ENCODE results near the gene SDHB. TPM values are rescaled to one million over a fixed set of nuclear protein-coding genes. Genes with fewer than 3 reads are reported as not detected.

SDHB gene
- total and polyA plus RNA-seq, 7 donors = 109 to 398 (median 173) TPM

GRCh38 chr1:17053086-17053684 lies 647 bp downstream of the SDHB start:
- Histone ChIP-seq H3K27me3 (no peaks in the 10 kb centered on the region), H3K36me3 (peaks cover 0 to 24% (median 6%) of the 10 kb centered on the region in 4 donors), H3K4me1 (peaks cover 0 to 30% (median 16%) of the 10 kb centered on the region in 4 donors), H3K27ac (peak overlapping the region; percentile 89 to 98 (median 94)), H3K9me3 (no peaks in the 10 kb centered on the region), H3K4me3 (peak overlapping the region; percentile 67 to 90 (median 86))
- no peak for TF ChIP-seq POLR2A (IDR thresholded peaks at IDR 0.05)
- no peak for TF ChIP-seq EP300 (IDR thresholded peaks at IDR 0.05)
- TF ChIP-seq POLR2AphosphoS5 (IDR thresholded peaks at IDR 0.05) = no peak
- TF ChIP-seq, protein P1, sequence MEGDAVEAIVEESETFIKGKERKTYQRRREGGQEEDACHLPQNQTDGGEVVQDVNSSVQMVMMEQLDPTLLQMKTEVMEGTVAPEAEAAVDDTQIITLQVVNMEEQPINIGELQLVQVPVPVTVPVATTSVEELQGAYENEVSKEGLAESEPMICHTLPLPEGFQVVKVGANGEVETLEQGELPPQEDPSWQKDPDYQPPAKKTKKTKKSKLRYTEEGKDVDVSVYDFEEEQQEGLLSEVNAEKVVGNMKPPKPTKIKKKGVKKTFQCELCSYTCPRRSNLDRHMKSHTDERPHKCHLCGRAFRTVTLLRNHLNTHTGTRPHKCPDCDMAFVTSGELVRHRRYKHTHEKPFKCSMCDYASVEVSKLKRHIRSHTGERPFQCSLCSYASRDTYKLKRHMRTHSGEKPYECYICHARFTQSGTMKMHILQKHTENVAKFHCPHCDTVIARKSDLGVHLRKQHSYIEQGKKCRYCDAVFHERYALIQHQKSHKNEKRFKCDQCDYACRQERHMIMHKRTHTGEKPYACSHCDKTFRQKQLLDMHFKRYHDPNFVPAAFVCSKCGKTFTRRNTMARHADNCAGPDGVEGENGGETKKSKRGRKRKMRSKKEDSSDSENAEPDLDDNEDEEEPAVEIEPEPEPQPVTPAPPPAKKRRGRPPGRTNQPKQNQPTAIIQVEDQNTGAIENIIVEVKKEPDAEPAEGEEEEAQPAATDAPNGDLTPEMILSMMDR (IDR thresholded peaks at IDR 0.05) = no peak
- no peak for DNase-seq
- WGBS, 2 donors = 2 to 5% methylated on average over 12 of the region's 12 CpGs
- intact Hi-C loops (cut with DNase I) = loop anchor here (10.0 kb wide), 2 partner anchors 438 to 1528 kb away; partner anchors contain the start of genes CASP9, DNAJC16 and NBPF1

DNA sequence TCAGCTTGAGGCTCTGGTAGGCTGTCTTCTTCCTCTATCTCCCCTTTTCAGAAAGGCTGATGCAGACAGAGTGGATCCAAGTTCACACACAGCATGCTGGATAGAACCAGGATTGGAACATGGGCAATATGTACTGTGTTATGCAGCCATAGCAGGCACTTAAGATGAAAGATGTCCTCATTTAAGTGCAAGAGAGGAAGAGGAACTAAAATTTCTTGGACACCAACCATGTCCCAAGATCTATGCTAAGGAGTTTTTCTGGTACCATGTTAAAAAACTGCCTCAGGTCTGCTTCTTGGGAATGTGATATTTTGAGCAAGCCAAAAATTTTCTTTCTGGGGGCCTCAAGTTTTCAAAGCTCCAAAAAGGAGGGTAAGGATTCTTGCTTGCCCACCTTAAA lies 1.2 kb downstream of the SDHB start:
- H3K27me3 ChIP-seq = no peaks in the 10 kb centered on the region
- intact Hi-C loops (cut with DNase I) = loop anchor here (10.0 kb wide), 2 partner anchors 438 to 1528 kb away; partner anchors contain the start of genes CASP9, DNAJC16 and NBPF1
- TF ChIP-seq, protein P1 (IDR thresholded peaks at IDR 0.05) = no peak
- no peak for TF ChIP-seq POLR2A (IDR thresholded peaks at IDR 0.05)
- TF ChIP-seq POLR2AphosphoS5 (IDR thresholded peaks at IDR 0.05) = no peak
- no peak for TF ChIP-seq EP300 (IDR thresholded peaks at IDR 0.05)
- no peak for DNase-seq
- H3K4me1 ChIP-seq = peaks cover 0 to 30% (median 16%) of the 10 kb centered on the region in 4 donors
- H3K27ac ChIP-seq = peak overlapping the region; percentile 89 to 98 (median 94)
- H3K36me3 ChIP-seq = peaks cover 0 to 24% (median 6%) of the 10 kb centered on the region in 4 donors
- peak overlapping the region in 3 of 4 donors; percentile 85 to 90 (median 88) for H3K4me3 ChIP-seq
- H3K9me3 ChIP-seq = no peaks in the 10 kb centered on the region

GRCh38 chr1:17052038-17052437 lies 1.8 kb downstream of the SDHB start:
- intact Hi-C loops (cut with DNase I) = loop anchor here (10.0 kb wide), 2 partner anchors 437 to 1527 kb away; partner anchors contain the start of genes CASP9, DNAJC16 and NBPF1
- WGBS, 2 donors = 28 to 72% methylated on average over 1 of the region's 1 CpG
- Histone ChIP-seq H3K27ac (peak overlapping the region in 1 of 4 donors; percentile 93), H3K4me3 (no peak overlapping the region), H3K36me3 (peaks cover 0 to 24% (median 6%) of the 10 kb centered on the region in 4 donors), H3K4me1 (peaks cover 0 to 30% (median 16%) of the 10 kb centered on the region in 4 donors), H3K9me3 (no peaks in the 10 kb centered on the region), H3K27me3 (no peaks in the 10 kb centered on the region)
- TF ChIP-seq EP300 (IDR thresholded peaks at IDR 0.05) (no peak), POLR2A (IDR thresholded peaks at IDR 0.05) (no peak), POLR2AphosphoS5 (IDR thresholded peaks at IDR 0.05) (no peak)
- TF ChIP-seq, protein P1 (IDR thresholded peaks at IDR 0.05) = no peak
- no peak for DNase-seq

DNA sequence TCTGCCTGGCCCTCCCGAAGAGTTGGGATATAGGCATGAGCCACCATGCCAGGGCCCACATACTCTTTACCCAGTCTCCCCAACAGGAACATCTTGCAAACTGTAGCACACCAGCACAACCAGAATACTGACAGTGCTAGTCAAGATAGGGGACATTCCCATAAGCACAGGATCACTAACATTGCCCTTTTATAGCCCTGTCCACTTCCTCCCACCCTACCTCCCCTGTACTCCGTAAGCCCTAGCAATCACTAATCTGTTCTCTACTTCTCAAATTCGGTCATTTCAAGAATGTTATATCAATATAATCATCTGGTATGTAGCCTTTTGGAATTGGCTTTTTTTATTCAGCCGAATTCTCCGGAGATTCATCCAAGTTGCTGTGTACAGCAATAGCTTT lies 5.9 kb downstream of the SDHB start:
- DNase-seq = no peak
- WGBS, 2 donors = 86 to 93% methylated on average over 5 of the region's 5 CpGs
- Histone ChIP-seq H3K27ac (no peak overlapping the region), H3K9me3 (no peaks in the 10 kb centered on the region), H3K4me1 (peaks cover 0 to 29% (median 18%) of the 10 kb centered on the region in 4 donors), H3K4me3 (no peak overlapping the region), H3K27me3 (no peaks in the 10 kb centered on the region), H3K36me3 (peaks cover 12 to 44% (median 21%) of the 10 kb centered on the region in 4 donors)
- TF ChIP-seq, protein P1 (IDR thresholded peaks at IDR 0.05) = no peak
- TF ChIP-seq EP300 (IDR thresholded peaks at IDR 0.05) (no peak), POLR2AphosphoS5 (IDR thresholded peaks at IDR 0.05) (no peak), POLR2A (IDR thresholded peaks at IDR 0.05) (no peak)
- intact Hi-C loops (cut with DNase I) = loop anchor here (5.0 kb wide), 1 partner anchor 36 kb away; the partner anchor contains the start of gene ATP13A2

Measured in sigmoid colon (tissue), 7 donors.